HL-60 (cell line): Measurements from ENCODE around the gene IARS1.
A peak's percentile ranks its signal among the peaks of the same experiment; 100 is the strongest.

Source experiments
- DNase-seq, 2 experiments: peaks; one replicate each; pipeline ENCODE4 v3.0.0-alpha.2; 2010 to 2020; ENCODE audit warnings: low read depth in 1 of 2, low spot score in 1 of 2
- H3K27ac ChIP-seq: fragments of 250-450 bp; sonication (Bioruptor Pico); replicated peaks from 2 replicates; pipeline ENCODE4 v1.5.1; 2020; ENCODE audit warnings: mild to moderate bottlenecking, moderate library complexity
- H3K27me3 ChIP-seq: fragments of 250-450 bp; sonication (Bioruptor Pico); 2 replicates; pipeline ENCODE4 v1.5.1; 2021; ENCODE audit warnings: mild to moderate bottlenecking, moderate library complexity; ENCODE audit not compliant: insufficient read depth, poor library complexity, severe bottlenecking
- H3K4me3 ChIP-seq: replicated peaks from 2 replicates; pipeline ENCODE4 v1.5.1; 2011; ENCODE audit warnings: mild to moderate bottlenecking, control low read depth, low read length; ENCODE audit not compliant: insufficient read depth
- GABPA ChIP-seq: IDR thresholded peaks from 2 replicates; pipeline ENCODE4 v1.6.1; 2012; ENCODE audit warnings: low read depth
- POLR2AphosphoS5 ChIP-seq: IDR thresholded peaks from 2 replicates; pipeline ENCODE4 v1.6.1; 2012; ENCODE audit warnings: low read depth
- SPI1 ChIP-seq: IDR thresholded peaks from 2 replicates; pipeline ENCODE4 v1.6.1; 2012; ENCODE audit warnings: low read depth, mild to moderate bottlenecking, borderline replicate concordance
- TF ChIP-seq, protein P1 (sequence below): IDR thresholded peaks from 2 replicates; pipeline ENCODE4 v1.6.1; 2012; ENCODE audit warnings: low read depth; ENCODE audit not compliant: insufficient replicate concordance
- TF ChIP-seq, protein P2 (sequence below): IDR thresholded peaks from one replicate; pipeline ENCODE4 v1.5.1; 2011; ENCODE audit warnings: low read length, control low read depth, inconsistent platforms; ENCODE audit not compliant: insufficient read depth

IARS1 gene

DNA sequence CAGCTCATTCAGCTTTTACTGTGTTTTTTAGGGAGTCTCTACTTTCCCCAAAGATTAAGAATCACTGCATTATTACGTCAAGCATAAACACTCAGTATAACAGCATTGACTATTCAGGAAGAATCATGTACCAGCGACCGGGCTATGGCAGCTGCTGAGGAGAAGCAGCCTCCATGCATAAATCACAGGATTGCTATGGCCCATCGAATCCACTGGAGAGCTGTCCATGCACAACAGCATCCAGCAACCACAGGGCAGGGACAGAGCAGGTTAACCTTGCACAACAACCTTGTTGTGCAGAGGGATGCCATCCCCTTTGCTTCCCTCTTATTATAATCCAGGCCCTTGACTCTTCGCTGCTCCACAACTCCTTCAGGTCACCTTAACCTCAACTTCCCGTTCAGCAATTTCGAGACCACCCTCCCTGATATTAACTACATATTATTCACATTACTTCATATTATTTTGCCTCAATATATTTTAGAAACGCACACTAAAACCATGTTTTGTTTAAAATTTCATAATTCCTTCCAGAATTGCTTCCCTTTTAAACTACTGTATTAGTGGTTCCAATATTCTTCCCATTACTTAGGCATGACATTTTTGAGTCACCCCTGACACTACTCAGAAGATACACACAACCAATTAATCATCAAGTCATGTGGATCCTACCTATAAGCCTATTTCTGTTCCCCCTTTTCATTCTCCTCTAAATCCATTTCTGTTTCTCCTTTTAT is 991 bp downstream of the IARS1 start:
- H3K27ac ChIP-seq, result peak overlapping the region; percentile 89
- TF ChIP-seq POLR2AphosphoS5 (no peak), SPI1 (no peak), GABPA (no peak)
- TF ChIP-seq, protein P1, sequence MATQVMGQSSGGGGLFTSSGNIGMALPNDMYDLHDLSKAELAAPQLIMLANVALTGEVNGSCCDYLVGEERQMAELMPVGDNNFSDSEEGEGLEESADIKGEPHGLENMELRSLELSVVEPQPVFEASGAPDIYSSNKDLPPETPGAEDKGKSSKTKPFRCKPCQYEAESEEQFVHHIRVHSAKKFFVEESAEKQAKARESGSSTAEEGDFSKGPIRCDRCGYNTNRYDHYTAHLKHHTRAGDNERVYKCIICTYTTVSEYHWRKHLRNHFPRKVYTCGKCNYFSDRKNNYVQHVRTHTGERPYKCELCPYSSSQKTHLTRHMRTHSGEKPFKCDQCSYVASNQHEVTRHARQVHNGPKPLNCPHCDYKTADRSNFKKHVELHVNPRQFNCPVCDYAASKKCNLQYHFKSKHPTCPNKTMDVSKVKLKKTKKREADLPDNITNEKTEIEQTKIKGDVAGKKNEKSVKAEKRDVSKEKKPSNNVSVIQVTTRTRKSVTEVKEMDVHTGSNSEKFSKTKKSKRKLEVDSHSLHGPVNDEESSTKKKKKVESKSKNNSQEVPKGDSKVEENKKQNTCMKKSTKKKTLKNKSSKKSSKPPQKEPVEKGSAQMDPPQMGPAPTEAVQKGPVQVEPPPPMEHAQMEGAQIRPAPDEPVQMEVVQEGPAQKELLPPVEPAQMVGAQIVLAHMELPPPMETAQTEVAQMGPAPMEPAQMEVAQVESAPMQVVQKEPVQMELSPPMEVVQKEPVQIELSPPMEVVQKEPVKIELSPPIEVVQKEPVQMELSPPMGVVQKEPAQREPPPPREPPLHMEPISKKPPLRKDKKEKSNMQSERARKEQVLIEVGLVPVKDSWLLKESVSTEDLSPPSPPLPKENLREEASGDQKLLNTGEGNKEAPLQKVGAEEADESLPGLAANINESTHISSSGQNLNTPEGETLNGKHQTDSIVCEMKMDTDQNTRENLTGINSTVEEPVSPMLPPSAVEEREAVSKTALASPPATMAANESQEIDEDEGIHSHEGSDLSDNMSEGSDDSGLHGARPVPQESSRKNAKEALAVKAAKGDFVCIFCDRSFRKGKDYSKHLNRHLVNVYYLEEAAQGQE, result no peak
- TF ChIP-seq, protein P2, sequence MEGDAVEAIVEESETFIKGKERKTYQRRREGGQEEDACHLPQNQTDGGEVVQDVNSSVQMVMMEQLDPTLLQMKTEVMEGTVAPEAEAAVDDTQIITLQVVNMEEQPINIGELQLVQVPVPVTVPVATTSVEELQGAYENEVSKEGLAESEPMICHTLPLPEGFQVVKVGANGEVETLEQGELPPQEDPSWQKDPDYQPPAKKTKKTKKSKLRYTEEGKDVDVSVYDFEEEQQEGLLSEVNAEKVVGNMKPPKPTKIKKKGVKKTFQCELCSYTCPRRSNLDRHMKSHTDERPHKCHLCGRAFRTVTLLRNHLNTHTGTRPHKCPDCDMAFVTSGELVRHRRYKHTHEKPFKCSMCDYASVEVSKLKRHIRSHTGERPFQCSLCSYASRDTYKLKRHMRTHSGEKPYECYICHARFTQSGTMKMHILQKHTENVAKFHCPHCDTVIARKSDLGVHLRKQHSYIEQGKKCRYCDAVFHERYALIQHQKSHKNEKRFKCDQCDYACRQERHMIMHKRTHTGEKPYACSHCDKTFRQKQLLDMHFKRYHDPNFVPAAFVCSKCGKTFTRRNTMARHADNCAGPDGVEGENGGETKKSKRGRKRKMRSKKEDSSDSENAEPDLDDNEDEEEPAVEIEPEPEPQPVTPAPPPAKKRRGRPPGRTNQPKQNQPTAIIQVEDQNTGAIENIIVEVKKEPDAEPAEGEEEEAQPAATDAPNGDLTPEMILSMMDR, result no peak
- H3K27me3 ChIP-seq, result no peaks in the 10 kb centered on the region
- H3K4me3 ChIP-seq, result peak overlapping the region; percentile 70
- peak in 1 of 2 experiments; percentile 12 for DNase-seq

DNA sequence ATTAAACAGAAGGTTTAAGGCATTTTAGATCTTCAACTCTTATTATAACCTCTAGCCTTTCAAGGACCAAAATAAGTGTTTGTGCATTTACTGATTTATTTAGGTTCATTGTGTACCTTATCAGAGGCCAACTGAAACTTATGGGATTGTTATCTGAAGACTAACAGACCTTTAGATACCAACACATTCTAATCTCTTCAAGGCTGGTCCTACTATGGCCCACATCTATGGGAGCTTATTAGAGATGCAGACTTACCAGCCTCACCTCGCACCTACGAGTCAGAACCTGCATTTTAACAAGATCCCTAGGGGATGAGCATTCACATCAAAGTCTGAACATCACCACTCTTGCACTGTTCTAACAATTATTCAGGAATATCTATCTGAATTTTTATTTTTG is 1.9 kb downstream of the IARS1 start:
- Histone ChIP-seq H3K27me3 (no peaks in the 10 kb centered on the region), H3K27ac (no peak overlapping the region), H3K4me3 (no peak overlapping the region; the same call in 1 of the 2 replicates)
- DNase-seq, result no peak
- TF ChIP-seq, protein P1, result no peak
- no peak for TF ChIP-seq POLR2AphosphoS5
- no peak for TF ChIP-seq GABPA
- TF ChIP-seq, protein P2, result no peak
- TF ChIP-seq SPI1, result no peak

DNA sequence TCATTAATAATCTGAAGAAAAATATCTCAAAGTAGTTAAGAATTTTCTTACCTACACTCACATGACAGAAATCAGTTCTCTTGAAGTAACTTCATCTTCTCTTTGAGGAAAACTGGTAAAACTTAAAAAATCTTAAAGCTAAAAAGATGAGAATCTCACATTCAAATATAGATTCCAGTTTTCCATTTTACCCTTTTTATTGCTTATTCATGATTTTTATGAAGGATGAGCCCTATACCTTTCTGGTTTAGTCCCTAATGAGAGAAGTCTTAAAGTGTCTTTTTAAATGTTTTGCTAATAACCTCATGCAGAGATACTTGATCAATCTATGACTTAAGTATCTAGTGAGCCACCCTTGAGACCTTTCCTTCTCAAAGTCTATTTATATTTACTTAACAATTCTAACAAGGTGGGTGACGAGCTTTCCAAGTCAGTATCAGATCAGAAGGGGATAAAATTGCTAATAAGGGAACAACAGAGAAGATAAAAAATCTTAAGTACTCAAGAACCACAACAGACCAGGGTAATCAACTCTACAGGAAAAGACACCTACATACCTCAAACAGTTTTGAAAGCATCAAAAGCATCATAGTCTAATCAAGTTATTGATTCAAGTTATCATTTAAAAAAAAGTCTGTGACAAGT is 2.6 kb downstream of the IARS1 start:
- no peaks in the 10 kb centered on the region for H3K27me3 ChIP-seq
- no peak for DNase-seq
- TF ChIP-seq POLR2AphosphoS5 (no peak), SPI1 (no peak), GABPA (no peak)
- TF ChIP-seq, protein P2, result no peak
- TF ChIP-seq, protein P1, result no peak
- H3K27ac ChIP-seq, result no peak overlapping the region
- H3K4me3 ChIP-seq, result no peak overlapping the region
